Measurements from ENCODE around the gene CHEK2. TPM values are rescaled to one million over a fixed set of nuclear protein-coding genes. Genes with fewer than 3 reads are reported as not detected.

The CHEK2 gene
- total and polyA plus RNA-seq, 2 of the 4 experiments (the other 2 are of a cell fraction), result 9.9 to 16.1 TPM

- DNase-seq (peak; percentile 93), ATAC-seq (ENCODE audit: low read depth) (peak; percentile 88)
- dilution Hi-C loops (cut with HindIII; ENCODE audit: low sequenced_read_pairs, unreplicated experiment) (no loop called here), in situ Hi-C loops (cut with MboI; ENCODE audit: low sequenced_read_pairs) (no loop called here), intact Hi-C loops (cut with micrococcal nuclease) (no loop called here)
- peaks cover 6% of the 10 kb centered on the region for H3K4me1 ChIP-seq (ENCODE audit: control insufficient read depth, insufficient read depth, low read length)
- BruUV-seq (replicated peaks), result no TSS peak
- no peaks in the 10 kb centered on the region for H3K27me3 ChIP-seq (ENCODE audit: control insufficient read depth, insufficient read depth, low read length)
- H2BK5ac ChIP-seq (ENCODE audit: low read depth, low read length, poor library complexity, severe bottlenecking), result peak overlapping the region; percentile 74
- TF ChIP-seq CEBPB (IDR thresholded peaks at IDR 0.05; ENCODE audit: low read depth, low read length), result peak; percentile 80
- TF ChIP-seq USF2 (IDR thresholded peaks at IDR 0.05; ENCODE audit: low read depth, low read length), result no peak
- 0 out of 2 replicates have a peak overlapping the region, but pooled peaks have one; percentile 46 for H2AK5ac ChIP-seq (ENCODE audit: low read depth, low read length)
- H2AK9ac ChIP-seq (replicated peaks; ENCODE audit: low read depth, low read length, poor library complexity), result no peak overlapping the region
- peak overlapping the region; percentile 31 for H4K5ac ChIP-seq (ENCODE audit: low read depth, low read length)
- peaks cover 4 to 9% of the 10 kb centered on the region in 2 experiments; a peak in 3 of 4 replicates for H3K79me1 ChIP-seq (ENCODE audit: low read depth in 1 of 2, low read length in 2 of 2)
- H3K9me3 ChIP-seq (ENCODE audit: control insufficient read depth, insufficient read depth, low read length), result no peaks in the 10 kb centered on the region
- peak overlapping the region; percentile 69 for H3K4me2 ChIP-seq (ENCODE audit: low read depth, low read length)
- H3K36me3 ChIP-seq (ENCODE audit: control insufficient read depth, insufficient read depth, low read length), result peaks cover 13% of the 10 kb centered on the region
- no CpG with 5 or more reads among the region's 6 CpGs for WGBS, 2 experiments (ENCODE audit: extremely low coverage in 2 of 2, insufficient read length in 1 of 2)
- peak overlapping the region; percentile 38; the same call in 1 of the 2 replicates for H2BK120ac ChIP-seq (ENCODE audit: low read depth, low read length)
- H4K91ac ChIP-seq (ENCODE audit: insufficient read depth, low read depth, low read length), result no peak overlapping the region
- peak overlapping the region in 1 of 2 experiments; percentile 47; a peak in 1 of 4 replicates for H4K8ac ChIP-seq (ENCODE audit: low read depth in 2 of 2, low read length in 2 of 2)
- H3K9me1 ChIP-seq (ENCODE audit: insufficient read depth, low read length), result peaks cover 11% of the 10 kb centered on the region
- H3K4me3 ChIP-seq (ENCODE audit: insufficient read depth, low read depth, low read length), result no peak overlapping the region; the same call in 1 of the 2 replicates
- H2AFZ ChIP-seq (replicated peaks; ENCODE audit: low read length, poor library complexity), result no peak overlapping the region
- H3K4ac ChIP-seq (ENCODE audit: low read depth, low read length), result peak overlapping the region; percentile 65; the same call in 1 of the 2 replicates
- POLR2A ChIA-PET (ENCODE audit: unreplicated experiment), result interaction anchor here (0.5 to 1.0 kb wide), 2 partner anchors 22 to 27 kb away, joined by 3 read pairs; partner anchors contain the start of gene CCDC117
- H3K27ac ChIP-seq (ENCODE audit: insufficient read depth, low read length), result peak overlapping the region; percentile 78
- H3K23ac ChIP-seq (ENCODE audit: low read depth, low read length), result no peak overlapping the region
- H3K9ac ChIP-seq (ENCODE audit: low read depth, low read length), result no peak overlapping the region
- H2BK15ac ChIP-seq (ENCODE audit: low read depth, low read length), result 0 out of 3 replicates have a peak overlapping the region, but pooled peaks have one; percentile 27
- peak overlapping the region; percentile 2; the same call in 1 of the 2 replicates for H3K14ac ChIP-seq (replicated peaks; ENCODE audit: low read depth, low read length)
- H3K56ac ChIP-seq (ENCODE audit: extremely low read depth, insufficient read depth, low read length), result no peak overlapping the region
- peak overlapping the region; percentile 22; the same call in 1 of the 2 replicates for H2BK20ac ChIP-seq (ENCODE audit: low read depth, low read length)
- peaks cover 3% of the 10 kb centered on the region; the same call in 1 of the 2 replicates for H4K20me1 ChIP-seq (ENCODE audit: insufficient read depth, low read length)
- H3K18ac ChIP-seq (ENCODE audit: low read depth, low read length), result peak overlapping the region; percentile 39; the same call in 1 of the 2 replicates
- CTCF ChIA-PET, result interaction anchor here (0.6 to 2.0 kb wide), 3 partner anchors 9 to 1530 kb away, joined by 3 to 5 read pairs (median 4); partner anchors contain the start of genes CHEK2 and HSCB
These were observed 8.9 kb upstream of the CHEK2 start for GRCh38 chr22:28750471-28750881.
